HAP-1 (cell line): Measurements from ENCODE around the gene INHA.

Source experiments
- DNase-seq, 2 experiments: peaks; one replicate each; pipeline ENCODE4 v3.0.0-alpha.2; 2016 to 2020; ENCODE audit warnings: low spot score in 2 of 2
- H3K27me3 ChIP-seq: fragments of 250-450 bp; sonication (Bioruptor Pico); 2 replicates; pipeline ENCODE4 v1.5.1; 2020; ENCODE audit warnings: low read depth, mild to moderate bottlenecking, moderate library complexity
- H3K36me3 ChIP-seq: fragments of 250-450 bp; sonication (Bioruptor Pico); replicated peaks from 2 replicates; pipeline ENCODE4 v1.5.1; 2020; ENCODE audit warnings: mild to moderate bottlenecking
- H3K4me1 ChIP-seq: fragments of 250-450 bp; sonication (Bioruptor Pico); 2 replicates; pipeline ENCODE4 v1.5.1; 2020; ENCODE audit warnings: mild to moderate bottlenecking
- H3K4me3 ChIP-seq: fragments of 250-450 bp; sonication (Bioruptor Pico); 2 replicates; pipeline ENCODE4 v1.5.1; 2020; ENCODE audit warnings: mild to moderate bottlenecking, moderate library complexity
- H3K9me3 ChIP-seq: fragments of 250-450 bp; sonication (Bioruptor Pico); 2 replicates; pipeline ENCODE4 v1.5.1; 2020; ENCODE audit warnings: mild to moderate bottlenecking, moderate library complexity
- in situ Hi-C: fragments of 300-500 bp; cut with MboI; formaldehyde crosslinking; loops from 3 replicates; pipeline ENCODE4 v1.14.3; 2020; ENCODE audit warnings: low sequenced_read_pairs, inconsistent platforms, mixed read lengths

INHA gene

DNA sequence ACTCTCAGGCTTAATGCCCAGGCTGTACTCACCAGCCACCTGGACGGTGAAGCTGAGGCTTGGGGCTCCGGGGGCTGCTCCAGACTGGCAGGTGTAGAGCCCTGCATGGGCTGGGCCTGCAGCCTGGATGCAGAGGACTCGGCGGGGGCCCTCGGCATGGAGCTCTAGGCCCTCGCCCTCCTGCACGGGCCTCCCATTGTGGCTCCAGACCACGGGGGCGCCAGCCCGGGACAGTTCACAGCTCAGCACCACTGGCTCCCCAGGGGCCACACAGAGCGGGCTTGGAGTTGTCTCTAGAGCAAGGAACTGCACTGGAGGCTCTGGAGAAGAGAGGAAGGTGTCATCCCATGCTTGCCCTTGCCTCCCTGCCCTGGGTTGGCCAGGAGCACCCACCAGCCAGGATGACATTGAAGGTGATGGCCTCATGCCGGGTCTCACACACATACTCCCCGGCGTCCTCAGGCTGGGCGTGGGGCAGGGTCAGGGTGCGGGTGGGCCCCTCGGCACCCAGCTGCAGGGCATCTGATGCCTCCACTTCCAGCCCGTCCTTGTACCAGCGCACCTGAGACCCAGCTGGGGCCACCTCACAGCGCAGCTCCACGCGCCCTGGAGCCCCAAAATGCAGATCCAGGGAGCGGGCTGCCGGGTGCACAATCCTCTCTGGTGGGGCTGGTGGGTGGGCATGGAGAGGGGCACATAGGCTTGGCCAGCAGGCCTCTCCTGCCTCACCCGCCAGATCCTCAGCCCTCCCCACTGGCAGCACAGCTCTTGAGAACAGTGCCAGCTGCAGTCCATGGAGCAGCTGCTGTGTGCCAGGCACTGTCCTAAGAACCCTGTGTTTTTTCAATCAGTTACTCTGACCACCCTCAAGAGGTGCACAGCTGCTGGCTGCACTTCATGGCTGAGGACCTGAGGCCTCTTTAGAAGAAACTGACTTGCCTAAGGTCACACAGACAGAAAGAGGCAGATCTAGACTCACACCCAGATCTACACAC, 14.0 kb upstream of the INHA start:
- in situ Hi-C loops: no loop called here
- no peak for DNase-seq
- Histone ChIP-seq H3K4me3 (no peak overlapping the region), H3K4me1 (peaks cover 1% of the 10 kb centered on the region), H3K9me3 (no peaks in the 10 kb centered on the region), H3K27me3 (no peaks in the 10 kb centered on the region), H3K36me3 (no peaks in the 10 kb centered on the region)

DNA sequence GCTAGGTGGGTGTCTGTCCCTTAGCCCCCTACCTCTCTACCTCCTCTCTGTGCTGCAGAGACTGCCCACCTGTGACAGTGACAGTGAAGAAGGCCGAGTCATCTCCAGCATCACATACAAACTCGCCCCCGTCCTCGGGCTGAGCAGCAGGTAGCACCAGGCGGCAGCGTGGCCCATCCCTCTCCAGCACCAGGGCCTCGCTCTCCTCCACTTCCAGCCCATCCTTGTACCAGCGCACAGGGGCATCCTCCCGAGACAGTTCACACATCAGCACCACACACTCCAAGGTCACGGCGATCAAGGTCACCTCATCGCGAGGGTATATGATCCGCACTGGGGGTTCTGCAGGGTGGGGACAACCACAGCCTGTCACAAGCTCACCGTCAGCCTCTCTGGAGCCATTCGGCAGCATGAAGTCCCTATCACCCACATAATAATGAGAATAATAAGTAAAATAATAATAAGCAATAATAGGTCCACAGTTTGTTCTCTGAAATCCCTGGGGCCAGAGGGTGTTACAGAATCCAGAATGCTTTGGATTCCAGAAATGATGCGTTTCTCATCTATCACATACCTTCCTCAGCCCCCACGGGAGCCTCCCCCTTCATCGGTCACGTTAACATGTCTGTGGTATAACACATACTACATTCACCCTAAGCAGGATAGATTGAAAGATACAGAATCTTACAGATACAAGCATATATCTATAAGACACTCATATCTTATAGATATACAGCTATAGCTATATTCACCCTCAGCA, 12.8 kb upstream of the INHA start:
- DNase-seq: no peak
- no peaks in the 10 kb centered on the region for H3K4me1 ChIP-seq
- H3K9me3 ChIP-seq: no peaks in the 10 kb centered on the region
- no peak overlapping the region for H3K4me3 ChIP-seq
- no peaks in the 10 kb centered on the region; the same call in 1 of the 2 replicates for H3K36me3 ChIP-seq
- in situ Hi-C loops: no loop called here
- H3K27me3 ChIP-seq: no peaks in the 10 kb centered on the region

DNA sequence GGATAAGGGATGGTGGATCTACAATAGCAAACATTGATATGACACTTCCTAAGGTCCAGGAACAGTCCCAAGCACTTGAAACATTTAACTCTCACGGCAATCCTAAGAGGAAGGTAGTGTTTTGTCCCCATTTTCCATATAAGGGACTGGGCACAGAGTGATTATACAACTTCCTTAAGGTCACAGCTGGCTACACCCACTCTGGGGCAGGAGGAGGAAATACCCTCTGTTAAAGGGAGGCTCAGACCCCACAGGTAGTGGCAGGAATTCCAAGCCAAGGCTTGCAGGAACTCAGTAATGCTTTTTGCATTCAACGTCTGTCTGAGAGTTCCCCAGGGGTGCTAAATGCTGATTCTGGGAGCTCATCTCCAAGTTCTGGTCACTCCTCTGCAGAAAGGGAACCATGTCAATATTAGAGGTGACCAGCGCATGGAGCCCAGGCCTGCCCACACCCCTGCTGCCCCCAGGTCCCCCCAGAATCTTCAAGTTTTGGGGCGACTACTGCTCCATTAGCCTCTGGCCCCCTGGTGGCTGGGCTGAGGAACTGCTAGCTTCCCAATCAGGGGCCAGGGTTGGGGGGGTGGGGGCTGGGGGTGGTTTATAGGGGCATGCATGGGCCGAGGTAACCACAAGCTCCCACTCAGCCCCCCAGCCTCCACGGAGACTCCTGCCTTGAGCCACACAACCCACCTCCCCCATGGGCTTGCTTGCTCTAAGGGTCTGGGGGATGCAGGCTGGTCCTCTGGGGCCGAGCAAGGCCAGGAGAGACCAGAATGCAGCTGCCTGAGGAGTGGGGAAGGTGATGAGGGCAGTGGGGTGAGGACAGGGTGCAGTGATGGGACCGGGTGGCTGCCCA, 11.8 kb upstream of the INHA start:
- H3K27me3 ChIP-seq: no peaks in the 10 kb centered on the region
- H3K9me3 ChIP-seq: no peaks in the 10 kb centered on the region
- H3K4me1 ChIP-seq: no peaks in the 10 kb centered on the region
- in situ Hi-C loops: no loop called here
- no peak overlapping the region for H3K4me3 ChIP-seq
- H3K36me3 ChIP-seq: peaks cover 3% of the 10 kb centered on the region; the same call in 1 of the 2 replicates
- DNase-seq: no peak

DNA sequence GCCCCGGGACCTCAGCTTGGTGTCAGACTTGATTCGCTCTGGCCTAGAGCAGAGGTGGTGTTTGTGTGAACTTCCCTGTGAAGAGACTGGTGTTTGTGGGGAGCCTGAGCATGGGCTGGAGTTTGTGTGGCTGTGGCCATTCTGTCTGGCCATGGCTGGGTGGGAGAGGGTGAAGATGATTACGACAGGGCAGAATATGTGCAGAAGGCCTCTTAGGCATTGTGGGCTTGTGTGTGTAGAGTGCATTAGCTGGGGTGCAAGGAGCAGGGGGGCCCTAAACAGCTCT, 11.3 kb upstream of the INHA start:
- in situ Hi-C loops: no loop called here
- DNase-seq: no peak
- H3K36me3 ChIP-seq: peaks cover 3% of the 10 kb centered on the region

DNA sequence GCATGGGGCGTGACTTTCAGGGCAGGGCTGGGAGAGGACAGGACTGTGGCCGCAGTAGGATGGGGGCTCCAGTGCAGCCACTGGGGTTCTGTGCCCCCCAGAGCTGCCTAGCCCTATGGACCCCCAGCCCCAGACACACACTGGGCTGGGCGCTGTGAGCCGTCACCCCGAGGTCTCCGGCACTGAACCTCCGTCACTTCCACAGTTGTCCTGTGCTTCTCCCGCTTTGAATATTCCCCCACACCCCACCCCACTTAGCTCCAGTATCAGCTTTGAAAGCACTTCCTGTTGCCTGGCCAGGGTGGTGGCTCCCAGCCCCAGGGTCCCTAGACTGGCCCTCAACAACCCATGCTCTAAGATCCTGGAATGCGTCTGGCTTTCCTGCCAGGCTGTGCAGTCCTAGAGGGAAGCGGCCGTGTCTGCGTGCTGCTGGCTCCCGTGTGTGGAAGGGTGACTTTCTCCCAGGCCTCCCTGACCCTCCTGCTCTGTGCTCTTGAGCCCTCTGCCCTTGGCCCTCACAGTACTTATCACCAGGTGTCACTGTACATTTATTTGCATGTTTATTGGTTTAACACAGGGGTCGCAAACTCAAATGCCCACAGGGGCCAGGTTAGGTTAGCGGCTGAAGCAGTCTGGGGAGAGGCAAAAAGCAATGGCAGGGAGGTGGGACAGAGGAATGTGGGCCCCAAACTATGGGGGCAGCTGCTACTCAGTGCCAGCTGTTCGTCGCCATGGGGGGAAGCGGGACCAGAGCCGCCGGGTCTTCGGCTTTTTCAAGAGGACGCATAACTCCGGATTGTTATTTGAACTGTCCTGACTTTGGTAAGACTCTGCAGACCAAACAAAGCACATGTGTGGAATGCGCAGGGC, 10.7 kb upstream of the INHA start:
- Histone ChIP-seq H3K4me1 (no peaks in the 10 kb centered on the region), H3K9me3 (no peaks in the 10 kb centered on the region), H3K36me3 (peaks cover 3% of the 10 kb centered on the region), H3K4me3 (no peak overlapping the region), H3K27me3 (no peaks in the 10 kb centered on the region)
- no peak for DNase-seq
- in situ Hi-C loops: no loop called here

More for the DNA sequence above, 11.3 kb upstream of the INHA start:
- Histone ChIP-seq H3K4me3 (no peak overlapping the region), H3K4me1 (no peaks in the 10 kb centered on the region), H3K9me3 (no peaks in the 10 kb centered on the region), H3K27me3 (no peaks in the 10 kb centered on the region)

DNA sequence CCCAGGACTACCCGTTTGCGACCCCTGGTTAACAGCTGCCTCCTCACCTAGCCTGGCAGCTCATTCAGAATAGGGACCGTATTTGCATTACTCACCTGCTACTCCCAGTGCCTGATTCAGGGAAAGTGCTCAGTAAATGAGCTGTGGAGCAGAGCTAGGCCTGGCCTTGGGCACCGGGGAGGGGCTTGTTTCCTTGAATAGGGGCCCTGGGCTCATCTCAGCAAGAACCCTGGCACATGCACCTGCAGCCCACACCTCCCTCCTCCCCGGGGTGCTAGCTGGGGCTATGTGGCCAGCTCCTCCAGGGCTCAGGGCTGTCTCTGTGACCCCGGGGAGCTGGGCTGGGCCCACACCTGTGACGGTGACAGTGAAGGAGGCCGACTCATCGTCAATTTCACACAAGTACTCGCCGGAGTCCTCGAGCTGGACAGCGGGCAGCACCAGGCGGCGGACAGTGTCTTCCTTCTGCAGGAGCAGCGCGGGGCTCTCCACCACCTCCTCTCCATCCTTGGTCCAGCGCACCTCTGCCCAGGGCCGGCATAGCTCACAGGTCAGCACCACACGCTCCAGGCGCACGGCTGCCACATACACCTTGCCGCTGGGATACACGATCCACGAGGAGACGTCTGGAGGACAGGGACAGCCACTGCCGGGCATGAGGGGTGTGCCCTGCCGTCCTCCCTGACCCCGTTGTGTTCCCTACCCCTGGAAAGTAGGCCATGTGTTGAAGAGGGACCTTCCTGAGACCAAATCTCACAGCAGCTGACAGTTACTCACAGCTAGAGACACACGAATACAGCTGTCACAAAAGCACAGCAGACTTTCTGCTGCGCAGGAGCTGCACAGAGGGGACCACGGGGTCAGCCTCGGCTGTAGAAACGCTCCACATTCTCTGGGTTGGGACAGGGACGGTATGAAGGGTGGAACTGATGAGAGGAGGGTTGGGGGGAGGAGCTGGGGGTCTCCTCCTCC, 9.8 kb upstream of the INHA start:
- no peak overlapping the region for H3K4me3 ChIP-seq
- H3K27me3 ChIP-seq: no peaks in the 10 kb centered on the region
- DNase-seq: no peak
- peaks cover 3% of the 10 kb centered on the region for H3K36me3 ChIP-seq
- H3K9me3 ChIP-seq: no peaks in the 10 kb centered on the region
- no peaks in the 10 kb centered on the region for H3K4me1 ChIP-seq
- in situ Hi-C loops: no loop called here

DNA sequence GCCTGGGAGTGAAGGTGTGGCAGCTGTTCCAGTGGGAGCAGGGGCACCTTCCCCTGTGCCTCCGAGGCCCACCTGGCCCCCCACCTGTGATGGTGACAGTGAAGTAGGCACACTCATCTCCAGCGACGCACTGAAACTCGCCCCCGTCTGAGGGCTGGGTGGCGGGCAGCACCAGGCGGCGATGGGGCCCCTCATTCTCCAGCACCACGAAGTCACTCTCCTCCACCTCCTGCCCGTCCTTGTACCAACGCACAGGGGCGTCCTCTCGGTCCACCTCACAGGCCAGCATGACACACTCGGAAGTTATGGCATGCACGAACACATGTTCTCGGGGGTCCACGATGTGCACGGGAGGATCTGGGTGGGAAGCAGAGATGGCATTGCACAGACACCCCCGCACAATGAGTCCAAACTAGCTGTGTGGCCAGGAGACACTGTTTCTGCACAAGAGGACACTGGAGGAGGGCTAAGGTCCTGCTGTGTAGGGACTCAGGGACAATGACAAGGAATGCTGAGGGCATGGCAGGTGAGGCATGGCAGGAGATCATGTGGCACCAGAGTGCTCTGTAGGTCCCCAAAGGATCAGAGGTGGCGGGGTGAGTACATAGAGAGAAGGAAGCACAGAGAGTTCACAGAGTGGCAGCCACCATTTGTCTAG, 8.7 kb upstream of the INHA start:
- Histone ChIP-seq H3K9me3 (no peaks in the 10 kb centered on the region), H3K27me3 (no peaks in the 10 kb centered on the region), H3K4me1 (no peaks in the 10 kb centered on the region), H3K36me3 (peaks cover 3% of the 10 kb centered on the region), H3K4me3 (no peak overlapping the region)
- in situ Hi-C loops: no loop called here
- no peak for DNase-seq

DNA sequence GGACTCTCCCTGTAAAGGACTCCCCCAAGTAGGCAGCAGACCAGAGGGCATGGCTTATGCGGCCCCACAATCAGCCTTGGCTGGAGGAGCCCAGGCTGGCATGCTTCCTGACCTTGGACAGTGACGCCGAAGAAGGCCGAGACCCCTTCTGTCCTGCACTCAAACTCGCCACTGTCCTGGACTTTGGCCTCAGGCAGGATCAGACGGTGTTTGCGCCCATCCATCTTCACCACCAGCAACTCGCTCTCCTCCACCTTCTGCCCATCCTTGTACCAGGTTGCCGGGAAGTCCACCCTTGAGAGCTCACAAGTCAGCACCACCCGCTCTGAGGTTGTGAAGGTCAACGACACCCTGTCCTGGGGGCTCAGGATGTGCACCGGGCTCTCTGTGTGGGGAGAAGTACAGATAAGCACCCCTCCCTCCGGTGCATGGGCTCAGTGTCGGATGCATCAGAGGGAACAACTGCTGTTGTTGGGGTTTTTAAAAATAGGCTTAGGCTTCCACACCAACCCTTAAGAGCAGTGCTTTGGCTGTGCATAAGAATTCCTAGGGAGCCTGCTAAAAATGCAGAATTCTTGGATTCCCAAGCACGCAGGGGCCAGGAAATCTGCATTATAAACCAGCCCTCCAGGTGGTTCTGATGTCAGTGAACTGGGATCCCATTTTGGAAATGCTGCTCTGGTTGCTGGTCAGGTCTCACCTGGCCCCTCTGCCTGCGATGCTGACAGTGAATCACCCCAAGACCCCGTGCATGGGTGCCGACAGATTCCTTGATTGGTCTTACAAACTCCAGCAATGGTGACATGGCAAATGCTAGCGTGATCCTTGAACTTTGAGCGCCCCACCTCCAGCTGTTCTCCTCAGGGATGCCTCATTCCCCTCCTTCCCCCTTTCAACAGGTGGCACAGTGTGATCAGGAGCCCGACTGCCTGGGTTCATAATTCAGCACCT, 6.7 kb upstream of the INHA start:
- H3K9me3 ChIP-seq: no peaks in the 10 kb centered on the region
- H3K4me3 ChIP-seq: no peak overlapping the region
- H3K4me1 ChIP-seq: peaks cover 8% of the 10 kb centered on the region
- DNase-seq: no peak
- no peaks in the 10 kb centered on the region for H3K27me3 ChIP-seq
- peaks cover 6% of the 10 kb centered on the region for H3K36me3 ChIP-seq
- in situ Hi-C loops: no loop called here

DNA sequence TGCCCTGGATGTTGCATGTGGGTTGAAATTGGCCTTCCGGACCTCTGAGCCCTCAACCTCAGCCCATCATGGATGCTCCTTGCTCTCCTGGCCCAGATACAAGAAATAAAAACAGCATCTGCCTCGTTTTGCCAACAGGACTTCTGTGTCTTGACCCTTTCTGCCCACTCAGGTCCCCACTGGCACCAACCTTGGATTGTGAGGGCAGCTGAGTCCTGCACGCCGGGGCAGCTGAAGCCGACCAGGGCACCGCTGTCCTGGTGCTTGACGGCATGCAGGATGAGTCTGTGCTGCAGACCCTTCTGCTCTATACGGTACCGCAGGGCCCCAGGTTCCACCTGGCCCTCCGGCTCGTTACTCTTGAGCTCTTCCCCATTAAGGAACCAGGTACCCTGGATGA, 5.5 kb upstream of the INHA start:
- DNase-seq: no peak
- H3K27me3 ChIP-seq: no peaks in the 10 kb centered on the region
- peaks cover 10% of the 10 kb centered on the region for H3K4me1 ChIP-seq
- in situ Hi-C loops: no loop called here
- no peaks in the 10 kb centered on the region for H3K9me3 ChIP-seq
- peaks cover 6% of the 10 kb centered on the region for H3K36me3 ChIP-seq
- H3K4me3 ChIP-seq: no peak overlapping the region

DNA sequence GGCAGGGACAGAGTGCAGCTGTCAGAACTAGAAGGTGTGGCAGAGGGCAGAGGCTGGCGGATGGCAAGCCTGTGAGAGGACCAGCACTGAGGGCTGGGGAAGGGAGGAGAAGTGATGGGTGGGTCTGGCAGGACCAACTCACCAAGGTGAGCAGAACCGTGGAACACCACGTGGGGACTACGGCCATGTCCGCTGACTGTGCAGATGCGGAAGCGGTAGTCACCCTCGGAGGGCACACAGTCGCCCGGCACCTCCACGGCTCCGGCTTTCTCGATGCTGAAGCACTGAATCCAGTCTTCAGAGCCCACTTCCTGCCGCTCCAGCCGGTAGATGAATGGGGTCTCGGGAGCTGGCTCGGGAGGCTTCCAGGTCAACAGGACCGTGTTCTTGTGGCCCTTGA, 5.0 kb upstream of the INHA start:
- Histone ChIP-seq H3K4me1 (peaks cover 15% of the 10 kb centered on the region), H3K36me3 (peaks cover 6% of the 10 kb centered on the region), H3K27me3 (no peaks in the 10 kb centered on the region), H3K9me3 (no peaks in the 10 kb centered on the region), H3K4me3 (no peak overlapping the region)
- no peak for DNase-seq
- in situ Hi-C loops: no loop called here

DNA sequence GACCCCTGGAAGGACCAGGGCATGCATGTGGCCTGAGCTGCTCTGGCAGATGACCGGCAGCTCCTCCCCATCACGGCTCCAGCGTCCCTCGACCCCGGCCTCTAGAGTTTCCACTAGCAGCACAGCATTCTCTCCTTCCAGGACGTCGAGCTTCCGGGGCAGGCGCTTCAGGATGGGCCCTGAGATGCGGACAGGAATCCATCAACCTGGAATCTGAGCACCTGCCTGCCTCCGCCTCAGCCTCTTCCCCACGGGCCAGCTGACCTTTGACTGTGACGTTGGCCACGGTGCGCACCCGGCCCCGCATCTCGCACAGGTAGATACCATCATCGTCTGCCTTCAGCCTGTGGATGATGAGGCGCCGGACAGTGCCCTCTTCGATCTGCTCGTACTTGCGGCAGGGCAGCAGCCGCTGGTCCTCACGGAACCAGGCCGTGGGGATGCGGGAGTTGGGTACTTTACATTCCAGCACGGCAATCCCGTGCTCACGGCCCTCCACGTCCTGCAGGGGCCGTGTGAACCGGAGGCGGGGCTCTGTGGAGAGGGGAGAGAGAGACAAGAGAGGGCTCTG, 4.2 kb upstream of the INHA start:
- no peak for DNase-seq
- in situ Hi-C loops: no loop called here
- Histone ChIP-seq H3K4me1 (peaks cover 15% of the 10 kb centered on the region), H3K27me3 (no peaks in the 10 kb centered on the region), H3K36me3 (peaks cover 6% of the 10 kb centered on the region), H3K4me3 (no peak overlapping the region), H3K9me3 (no peaks in the 10 kb centered on the region)
